Neural cell (in vitro differentiated cells): ENCODE results near the gene ZNF30. TPM values are rescaled to one million over a fixed set of nuclear protein-coding genes. Genes with fewer than 3 reads are reported as not detected.

Experiments used
- H2AFZ ChIP-seq: fragments of 200-600, 300-800 bp; sonication (generic), shearing (Covaris generic); 2 replicates; pipeline ENCODE4 v1.6.0; 2014; ENCODE audit warnings: low read depth, mild to moderate bottlenecking, antibody characterized with exemption, low read length, moderate library complexity
- H3F3A ChIP-seq: fragments of 200-600 bp; shearing (Covaris generic); 2 replicates; pipeline ENCODE4 v1.6.1; 2016; ENCODE audit warnings: mild to moderate bottlenecking, moderate library complexity, mixed read lengths, antibody characterized with exemption, low read length; ENCODE audit not compliant: insufficient read depth, poor library complexity, severe bottlenecking
- H3K27ac ChIP-seq: fragments of 200-600, 300-800 bp; sonication (generic), shearing (Covaris generic); 2 replicates; pipeline ENCODE4 v1.5.1; 2014; ENCODE audit warnings: mild to moderate bottlenecking, low read length, moderate library complexity
- H3K27me3 ChIP-seq: fragments of 300-800, 200-600 bp; sonication (generic), shearing (Covaris generic); 2 replicates; pipeline ENCODE4 v1.6.0; 2014; ENCODE audit warnings: mild to moderate bottlenecking, low read depth, low read length, moderate library complexity; ENCODE audit not compliant: insufficient read depth
- H3K36me3 ChIP-seq: fragments of 300-800, 200-600 bp; sonication (generic), shearing (Covaris generic); 2 replicates; pipeline ENCODE4 v1.5.1; 2014; ENCODE audit warnings: mild to moderate bottlenecking, antibody characterized with exemption, low read length, moderate library complexity; ENCODE audit not compliant: insufficient read depth
- H3K4me2 ChIP-seq: fragments of 300-800, 200-600 bp; sonication (generic), shearing (Covaris generic); 2 replicates; pipeline ENCODE4 v1.6.0; 2014; ENCODE audit warnings: mild to moderate bottlenecking, low read length
- H3K4me3 ChIP-seq: fragments of 300-800, 200-600 bp; sonication (generic), shearing (Covaris generic); 2 replicates; pipeline ENCODE4 v1.5.1; 2014; ENCODE audit warnings: mild to moderate bottlenecking, low read length, moderate library complexity
- H3K79me2 ChIP-seq: fragments of 200-600 bp; shearing (Covaris generic); replicated peaks from 2 replicates; pipeline ENCODE4 v1.6.0; 2014; ENCODE audit warnings: mild to moderate bottlenecking, low read length, moderate library complexity; ENCODE audit not compliant: insufficient read depth
- H3K9ac ChIP-seq: fragments of 300-800, 200-600 bp; sonication (generic), shearing (Covaris generic); 2 replicates; pipeline ENCODE4 v1.6.1; 2016; ENCODE audit warnings: mild to moderate bottlenecking, low read length, mixed read lengths
- H3K9me2 ChIP-seq: fragments of 200-600 bp; shearing (Covaris generic); 2 replicates; pipeline ENCODE4 v1.6.1; 2016; ENCODE audit warnings: mild to moderate bottlenecking, low read length, mixed read lengths; ENCODE audit not compliant: insufficient read depth
- H3K9me3 ChIP-seq: fragments of 200-600, 300-800 bp; sonication (generic), shearing (Covaris generic); 2 replicates; pipeline ENCODE4 v1.6.1; 2016; ENCODE audit warnings: mild to moderate bottlenecking, mixed run types, low read length, moderate library complexity, mixed read lengths
- H4K20me1 ChIP-seq: fragments of 200-600 bp; shearing (Covaris generic); 2 replicates; pipeline ENCODE4 v1.6.1; 2016; ENCODE audit warnings: mild to moderate bottlenecking, mixed run types; ENCODE audit not compliant: insufficient read depth
- CTCF ChIP-seq: fragments of 450-650 bp; IDR thresholded peaks from 2 replicates; pipeline ENCODE4 v1.5.1; 2014; ENCODE audit warnings: antibody characterized with exemption, mild to moderate bottlenecking, moderate library complexity; ENCODE audit not compliant: poor library complexity, severe bottlenecking
- EP300 ChIP-seq: fragments of 450-650 bp; conservative IDR thresholded peaks from 2 replicates; pipeline ENCODE4 v1.6.1; 2014; ENCODE audit warnings: antibody characterized with exemption, mild to moderate bottlenecking, moderate library complexity; ENCODE audit not compliant: poor library complexity, severe bottlenecking
- EZH2 ChIP-seq: fragments of 200-600, 300-800 bp; shearing (Covaris generic), sonication (generic); IDR thresholded peaks from 2 replicates; pipeline ENCODE4 v1.6.1; 2014; ENCODE audit warnings: antibody characterized with exemption, low read length, borderline replicate concordance, mild to moderate bottlenecking; ENCODE audit not compliant: insufficient read depth, poor library complexity, severe bottlenecking
- MXI1 ChIP-seq: fragments of 450-650 bp; conservative IDR thresholded peaks from 2 replicates; pipeline ENCODE4 v1.6.1; 2014; ENCODE audit warnings: antibody characterized with exemption, mild to moderate bottlenecking; ENCODE audit not compliant: poor library complexity, severe bottlenecking
- POLR2AphosphoS5 ChIP-seq: IDR thresholded peaks from 2 replicates; pipeline ENCODE4 v1.6.1; 2012
- RAD21 ChIP-seq: fragments of 450-650 bp; conservative IDR thresholded peaks from 2 replicates; pipeline ENCODE4 v1.6.1; 2014; ENCODE audit warnings: antibody characterized with exemption, mild to moderate bottlenecking, moderate library complexity
- SMC3 ChIP-seq: fragments of 450-650 bp; conservative IDR thresholded peaks from 2 replicates; pipeline ENCODE4 v1.6.1; 2014; ENCODE audit warnings: antibody characterized with exemption, mild to moderate bottlenecking, moderate library complexity; ENCODE audit not compliant: poor library complexity
- TAF1 ChIP-seq: IDR thresholded peaks from 2 replicates; pipeline ENCODE4 v1.6.1; 2012; ENCODE audit warnings: low read depth
- polyA plus RNA-seq: library from polyadenylated mRNA; depleted of rRNA; stranded (reverse); fragments of >200 nt; gene quantifications from 2 replicates; pipeline ENCODE4 v1.2.3, GENCODE V29; 2014
- TF ChIP-seq, protein P1 (sequence below): IDR thresholded peaks from 2 replicates; pipeline ENCODE4 v1.6.1; 2012; ENCODE audit warnings: borderline replicate concordance

Gene ZNF30
- polyA plus RNA-seq, 1 donor from 2014 or later, result 17.6 TPM

- Histone ChIP-seq H3F3A (no peaks in the 10 kb centered on the region), H4K20me1 (no peaks in the 10 kb centered on the region), H3K9me2 (no peaks in the 10 kb centered on the region), H3K27ac (no peak overlapping the region), H3K4me3 (no peak overlapping the region), H3K36me3 (no peaks in the 10 kb centered on the region), H3K27me3 (no peaks in the 10 kb centered on the region), H2AFZ (no peak overlapping the region), H3K9ac (no peak overlapping the region), H3K79me2 (no peaks in the 10 kb centered on the region), H3K9me3 (no peaks in the 10 kb centered on the region), H3K4me2 (no peak overlapping the region)
- TF ChIP-seq EP300 (no peak), POLR2AphosphoS5 (no peak), TAF1 (no peak), EZH2 (no peak), RAD21 (no peak), SMC3 (no peak), MXI1 (no peak), CTCF (no peak)
- TF ChIP-seq, protein P1, sequence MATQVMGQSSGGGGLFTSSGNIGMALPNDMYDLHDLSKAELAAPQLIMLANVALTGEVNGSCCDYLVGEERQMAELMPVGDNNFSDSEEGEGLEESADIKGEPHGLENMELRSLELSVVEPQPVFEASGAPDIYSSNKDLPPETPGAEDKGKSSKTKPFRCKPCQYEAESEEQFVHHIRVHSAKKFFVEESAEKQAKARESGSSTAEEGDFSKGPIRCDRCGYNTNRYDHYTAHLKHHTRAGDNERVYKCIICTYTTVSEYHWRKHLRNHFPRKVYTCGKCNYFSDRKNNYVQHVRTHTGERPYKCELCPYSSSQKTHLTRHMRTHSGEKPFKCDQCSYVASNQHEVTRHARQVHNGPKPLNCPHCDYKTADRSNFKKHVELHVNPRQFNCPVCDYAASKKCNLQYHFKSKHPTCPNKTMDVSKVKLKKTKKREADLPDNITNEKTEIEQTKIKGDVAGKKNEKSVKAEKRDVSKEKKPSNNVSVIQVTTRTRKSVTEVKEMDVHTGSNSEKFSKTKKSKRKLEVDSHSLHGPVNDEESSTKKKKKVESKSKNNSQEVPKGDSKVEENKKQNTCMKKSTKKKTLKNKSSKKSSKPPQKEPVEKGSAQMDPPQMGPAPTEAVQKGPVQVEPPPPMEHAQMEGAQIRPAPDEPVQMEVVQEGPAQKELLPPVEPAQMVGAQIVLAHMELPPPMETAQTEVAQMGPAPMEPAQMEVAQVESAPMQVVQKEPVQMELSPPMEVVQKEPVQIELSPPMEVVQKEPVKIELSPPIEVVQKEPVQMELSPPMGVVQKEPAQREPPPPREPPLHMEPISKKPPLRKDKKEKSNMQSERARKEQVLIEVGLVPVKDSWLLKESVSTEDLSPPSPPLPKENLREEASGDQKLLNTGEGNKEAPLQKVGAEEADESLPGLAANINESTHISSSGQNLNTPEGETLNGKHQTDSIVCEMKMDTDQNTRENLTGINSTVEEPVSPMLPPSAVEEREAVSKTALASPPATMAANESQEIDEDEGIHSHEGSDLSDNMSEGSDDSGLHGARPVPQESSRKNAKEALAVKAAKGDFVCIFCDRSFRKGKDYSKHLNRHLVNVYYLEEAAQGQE, result no peak
These were observed 57.6 kb downstream of the ZNF30 start for GRCh38 chr19:34984287-34984686.

GRCh38 chr19:34985249-34986022, 58.7 kb downstream of the ZNF30 start:
- no peak overlapping the region for H3K4me3 ChIP-seq
- H4K20me1 ChIP-seq, result no peaks in the 10 kb centered on the region
- H3K27me3 ChIP-seq, result no peaks in the 10 kb centered on the region
- no peak overlapping the region for H2AFZ ChIP-seq
- H3F3A ChIP-seq, result no peaks in the 10 kb centered on the region
- H3K9me2 ChIP-seq, result no peaks in the 10 kb centered on the region
- H3K36me3 ChIP-seq, result no peaks in the 10 kb centered on the region
- no peak overlapping the region for H3K27ac ChIP-seq
- no peaks in the 10 kb centered on the region for H3K9me3 ChIP-seq
- H3K9ac ChIP-seq, result no peak overlapping the region
- no peaks in the 10 kb centered on the region for H3K79me2 ChIP-seq
- TF ChIP-seq MXI1 (no peak), CTCF (no peak), POLR2AphosphoS5 (no peak), EP300 (no peak), TAF1 (no peak), RAD21 (no peak), EZH2 (no peak)
- TF ChIP-seq, protein P1, result no peak
- no peak overlapping the region for H3K4me2 ChIP-seq
